OCI-LY7 (cell line): Measurements from ENCODE around the gene MTUS2. TPM values are rescaled to one million over a fixed set of nuclear protein-coding genes. Genes with fewer than 3 reads are reported as not detected.

Experiments used
- BruUV-seq: library from RNA; stranded (reverse); fragments of 400-500 nt; replicated peaks from 2 replicates; lab custom pipeline; 2021; lab: Mats Ljungman, UMichigan
- CTCF ChIA-PET: fragments of 300-600 bp; sonication (Branson Sonifier 250); formaldehyde crosslinking; loops from one replicate; lab custom pipeline; 2022; ENCODE audit warnings: antibody characterized with exemption; ENCODE audit not compliant: unreplicated experiment; lab: Charles Lee
- POLR2A ChIA-PET: fragments of 300-600 bp; sonication (Branson Sonifier 250); formaldehyde crosslinking; loops from one replicate; lab custom pipeline; 2022; ENCODE audit warnings: antibody characterized with exemption; lab: Charles Lee
- DNase-seq: peaks from one replicate; pipeline ENCODE4 v3.0.0-alpha.2; 2015; ENCODE audit warnings: low spot score
- H2AFZ ChIP-seq: fragments of 200-600 bp; sonication (generic), shearing (Covaris generic); 2 replicates; pipeline ENCODE4 v1.6.1; 2014; ENCODE audit warnings: mild to moderate bottlenecking, antibody characterized with exemption, low read length, moderate library complexity
- H3K27ac ChIP-seq: fragments of 200-600 bp; sonication (generic); 2 replicates; pipeline ENCODE4 v1.5.1; 2014; ENCODE audit warnings: mixed run types, low read depth, mild to moderate bottlenecking, moderate library complexity, low read length, inconsistent platforms; ENCODE audit not compliant: poor library complexity, severe bottlenecking
- H3K36me3 ChIP-seq: fragments of 200-600 bp; sonication (generic); 2 replicates; pipeline ENCODE4 v1.6.1; 2014; ENCODE audit warnings: mild to moderate bottlenecking, antibody characterized with exemption, low read length, moderate library complexity, mixed read lengths; ENCODE audit not compliant: insufficient read depth
- H3K4me1 ChIP-seq: fragments of 200-600 bp; sonication (generic); 2 replicates; pipeline ENCODE4 v1.5.1; 2014; ENCODE audit warnings: mild to moderate bottlenecking, low read length; ENCODE audit not compliant: insufficient read depth, poor library complexity, severe bottlenecking
- H3K4me2 ChIP-seq: fragments of 200-600 bp; sonication (generic); 2 replicates; pipeline ENCODE4 v1.6.1; 2014; ENCODE audit warnings: mild to moderate bottlenecking, low read length
- H3K4me3 ChIP-seq: fragments of 200-600 bp; sonication (generic); 2 replicates; pipeline ENCODE4 v1.5.1; 2014; ENCODE audit warnings: mild to moderate bottlenecking, low read depth, low read length; ENCODE audit not compliant: poor library complexity, severe bottlenecking
- H3K79me2 ChIP-seq: fragments of 200-600 bp; sonication (generic); 2 replicates; pipeline ENCODE4 v1.6.1; 2016; ENCODE audit warnings: low read depth, mild to moderate bottlenecking, low read length, moderate library complexity, mixed read lengths; ENCODE audit not compliant: insufficient read depth
- H3K9me2 ChIP-seq: fragments of 200-600 bp; sonication (generic); 2 replicates; pipeline ENCODE4 v1.6.1; 2016; ENCODE audit warnings: mild to moderate bottlenecking, low read length, mixed read lengths; ENCODE audit not compliant: insufficient read depth
- H3K9me3 ChIP-seq: fragments of 200-600 bp; sonication (generic); 2 replicates; pipeline ENCODE4 v1.6.1; 2014; ENCODE audit warnings: mild to moderate bottlenecking, mixed run types, low read length, mixed read lengths
- H4K20me1 ChIP-seq: fragments of 200-600 bp; sonication (generic); 2 replicates; pipeline ENCODE4 v1.6.1; 2014; ENCODE audit warnings: mild to moderate bottlenecking, antibody characterized with exemption, low read length, moderate library complexity, mixed read lengths; ENCODE audit not compliant: insufficient read depth
- CTCF ChIP-seq: fragments of 200-600 bp; sonication (generic); conservative IDR thresholded peaks from 2 replicates; pipeline ENCODE4 v1.5.1; 2014; ENCODE audit warnings: mild to moderate bottlenecking, antibody characterized with exemption, low read length, moderate library complexity, mixed read lengths
- EZH2phosphoT487 ChIP-seq: fragments of 200-600 bp; sonication (generic); IDR thresholded peaks from 2 replicates; pipeline ENCODE4 v1.6.1; 2018; ENCODE audit warnings: low read depth, borderline replicate concordance, mild to moderate bottlenecking, mixed run types, antibody characterized with exemption, low read length, moderate library complexity, mixed read lengths
- intact Hi-C: fragments of 100-400 bp; cut with micrococcal nuclease; formaldehyde crosslinking; loops from one replicate; pipeline ENCODE4 v1.10.0; 2022; ENCODE audit not compliant: unreplicated experiment
- total RNA-seq, 2 experiments: library from RNA; depleted of rRNA in 1 of 2; stranded (reverse); fragments of >200 nt in 1 of 2; shearing (Covaris generic) in 1 of 2; gene quantifications; 2 replicates each; pipeline ENCODE4 v1.2.3, GENCODE V29; 2014 to 2022

The MTUS2 gene
- total RNA-seq, 2 experiments from 2014 or later: 0.16 to 9.8 TPM

- BruUV-seq: no TSS peak
- Histone ChIP-seq H3K27ac (no peak overlapping the region), H4K20me1 (no peaks in the 10 kb centered on the region), H3K4me3 (no peak overlapping the region), H3K9me3 (no peaks in the 10 kb centered on the region), H3K9me2 (no peaks in the 10 kb centered on the region), H3K36me3 (no peaks in the 10 kb centered on the region), H3K4me1 (no peaks in the 10 kb centered on the region), H3K79me2 (no peaks in the 10 kb centered on the region), H3K4me2 (no peak overlapping the region), H2AFZ (no peak overlapping the region)
- ChIA-PET POLR2A (no interaction called here), CTCF (no interaction called here)
- no peak for TF ChIP-seq EZH2phosphoT487
- no peak for TF ChIP-seq CTCF
- no peak for DNase-seq
- intact Hi-C loops: no loop called here
Measured at GRCh38 chr13:29137016-29137415, 316.9 kb downstream of the MTUS2 start.

GRCh38 chr13:29137995-29138394 lies 317.9 kb downstream of the MTUS2 start:
- Histone ChIP-seq H4K20me1 (no peaks in the 10 kb centered on the region), H3K4me1 (no peaks in the 10 kb centered on the region), H3K9me3 (no peaks in the 10 kb centered on the region), H3K79me2 (no peaks in the 10 kb centered on the region), H3K4me3 (no peak overlapping the region), H3K36me3 (no peaks in the 10 kb centered on the region), H3K9me2 (no peaks in the 10 kb centered on the region), H3K27ac (no peak overlapping the region), H3K4me2 (no peak overlapping the region), H2AFZ (no peak overlapping the region)
- BruUV-seq: no TSS peak
- TF ChIP-seq CTCF: no peak
- no peak for TF ChIP-seq EZH2phosphoT487
- intact Hi-C loops: no loop called here
- DNase-seq: no peak
- ChIA-PET POLR2A (interaction anchor here (0.6 kb wide), 1 partner anchor 12 kb away, joined by 3 read pairs; no protein-coding TSS in a partner anchor), CTCF (no interaction called here)

- intact Hi-C loops: no loop called here
- Histone ChIP-seq H3K4me3 (no peak overlapping the region), H3K27ac (no peak overlapping the region), H3K36me3 (no peaks in the 10 kb centered on the region), H3K4me2 (no peak overlapping the region), H3K9me3 (no peaks in the 10 kb centered on the region), H4K20me1 (no peaks in the 10 kb centered on the region), H3K9me2 (no peaks in the 10 kb centered on the region), H3K79me2 (no peaks in the 10 kb centered on the region), H2AFZ (no peak overlapping the region), H3K4me1 (no peaks in the 10 kb centered on the region)
- BruUV-seq: no TSS peak
- DNase-seq: no peak
- POLR2A ChIA-PET: no interaction called here
- CTCF ChIA-PET: no interaction called here
- no peak for TF ChIP-seq EZH2phosphoT487
- no peak for TF ChIP-seq CTCF
Measured at GRCh38 chr13:29140277-29140676, 320.1 kb downstream of the MTUS2 start.
